SU-DHL-6 (cell line): ENCODE results near the gene SSTR5.

Experiments used
- CTCF ChIP-seq: fragments of 200-600 bp; sonication (generic); IDR thresholded peaks from one replicate; pipeline ENCODE4 v1.5.1; 2017; ENCODE audit warnings: antibody characterized with exemption, mild to moderate bottlenecking, low read length, moderate library complexity; ENCODE audit not compliant: insufficient read depth, poor library complexity, severe bottlenecking
- EZH2phosphoT487 ChIP-seq: fragments of 200-600 bp; sonication (generic), shearing (Covaris generic); conservative IDR thresholded peaks from 2 replicates; pipeline ENCODE4 v1.6.1; 2018; ENCODE audit warnings: mild to moderate bottlenecking, antibody characterized with exemption, low read length, moderate library complexity, mixed read lengths

- no peak for TF ChIP-seq CTCF
- no peak for TF ChIP-seq EZH2phosphoT487
These were observed 45.4 kb downstream of the SSTR5 start for GRCh38 chr16:1117926-1118325.
